ENCODE results near the gene DUSP16. TPM values are rescaled to one million over a fixed set of nuclear protein-coding genes. Genes with fewer than 3 reads are reported as not detected.
"Not testable (repeated sequence)": the region's sequence is repeated elsewhere in the genome, so short reads cannot be mapped to it uniquely, and the experiment has no call there.

The DUSP16 gene
- total RNA-seq (10 to 100 TPM; 81.1 to 94.8 TPM), total RNA-seq (155 to 208 reads per million in 2 donors)

- H3K36me3 Mint-ChIP-seq (ENCODE audit: low read depth): peaks cover 14% of the 10 kb centered on the region
- peak within 1 kb of the TSS; percentile 97 for H3K27ac Mint-ChIP-seq
- peak within 1 kb of the TSS; percentile 91 for H3K4me3 Mint-ChIP-seq
- peak; percentile 77 for ATAC-seq
- H3K4me1 Mint-ChIP-seq: peaks cover 25% of the 10 kb centered on the region
- H3K9me3 ChIP-seq (ENCODE audit: control insufficient read depth, low read length, poor library complexity, severe bottlenecking): no peaks in the 10 kb centered on the region
- no peaks in the 10 kb centered on the region for H3K27me3 Mint-ChIP-seq
- peak; percentile 61 to 74 (median 67) for DNase-seq
Observed at GRCh38 chr12:12562585-12563261, at the start of gene DUSP16. Gene DUSP16 (minus strand): TSS chr12:12562863. CDS start chr12:12521098, 41,765 bp downstream.

GRCh38 chr12:12612358-12612757 lies 49.7 kb upstream of the DUSP16 start:
- no peaks in the 10 kb centered on the region for H3K9me3 ChIP-seq (ENCODE audit: control insufficient read depth, low read length, poor library complexity, severe bottlenecking)
- DNase-seq (no peak), ATAC-seq (peak; percentile 32)
- H3K27me3 Mint-ChIP-seq: no peaks in the 10 kb centered on the region
- H3K4me3 Mint-ChIP-seq: peak overlapping the region; percentile 97
- peaks cover 49% of the 10 kb centered on the region for H3K4me1 Mint-ChIP-seq
- peaks cover 6% of the 10 kb centered on the region for H3K36me3 Mint-ChIP-seq (ENCODE audit: low read depth)
- peak overlapping the region; percentile 99 for H3K27ac Mint-ChIP-seq

GRCh38 chr12:12611512-12612306 lies 49.0 kb upstream of the DUSP16 start, which contains the start of gene CREBL2:
Gene CREBL2 (plus strand): TSS chr12:12611876. CDS start chr12:12612173, 297 bp downstream.
- H3K9me3 ChIP-seq (ENCODE audit: control insufficient read depth, low read length, poor library complexity, severe bottlenecking): no peaks in the 10 kb centered on the region
- peak; percentile 90 for ATAC-seq
- peaks cover 49% of the 10 kb centered on the region for H3K4me1 Mint-ChIP-seq
- H3K4me3 Mint-ChIP-seq: peak within 1 kb of the TSS; percentile 97
- peaks cover 5% of the 10 kb centered on the region for H3K36me3 Mint-ChIP-seq (ENCODE audit: low read depth)
- no peaks in the 10 kb centered on the region for H3K27me3 Mint-ChIP-seq
- DNase-seq: peak; percentile 73 to 77 (median 74)
- H3K27ac Mint-ChIP-seq: peak within 1 kb of the TSS; percentile 99

GRCh38 chr12:12610711-12611110 lies 48.0 kb upstream of the DUSP16 start:
- peaks cover 43% of the 10 kb centered on the region for H3K4me1 Mint-ChIP-seq
- DNase-seq (no peak), ATAC-seq (no peak)
- H3K4me3 Mint-ChIP-seq: peak overlapping the region; percentile 97
- peak overlapping the region; percentile 99 for H3K27ac Mint-ChIP-seq
- H3K9me3 ChIP-seq (ENCODE audit: control insufficient read depth, low read length, poor library complexity, severe bottlenecking): no peaks in the 10 kb centered on the region
- peaks cover 3% of the 10 kb centered on the region for H3K36me3 Mint-ChIP-seq (ENCODE audit: low read depth)
- H3K27me3 Mint-ChIP-seq: no peaks in the 10 kb centered on the region

- H3K4me3 Mint-ChIP-seq: no peak overlapping the region
- H3K27ac Mint-ChIP-seq: peak overlapping the region; percentile 99
- H3K4me1 Mint-ChIP-seq: peaks cover 42% of the 10 kb centered on the region
- no peaks in the 10 kb centered on the region for H3K9me3 ChIP-seq (ENCODE audit: control insufficient read depth, low read length, poor library complexity, severe bottlenecking)
- ATAC-seq (no peak), DNase-seq (no peak)
- H3K36me3 Mint-ChIP-seq (ENCODE audit: low read depth): peaks cover 3% of the 10 kb centered on the region
- no peaks in the 10 kb centered on the region for H3K27me3 Mint-ChIP-seq
Observed at GRCh38 chr12:12609692-12610091, 47.0 kb upstream of the DUSP16 start.

GRCh38 chr12:12608557-12608957 lies 45.9 kb upstream of the DUSP16 start:
- Mint-ChIP-seq H3K27me3 (no peaks in the 10 kb centered on the region), H3K36me3 (ENCODE audit: low read depth) (peaks cover 3% of the 10 kb centered on the region), H3K4me3 (no peak overlapping the region), H3K4me1 (peaks cover 37% of the 10 kb centered on the region), H3K27ac (peak overlapping the region; percentile 47)
- no peaks in the 10 kb centered on the region for H3K9me3 ChIP-seq (ENCODE audit: control insufficient read depth, low read length, poor library complexity, severe bottlenecking)
- ATAC-seq: no peak
- DNase-seq: no peak

- ATAC-seq (no peak), DNase-seq (no peak)
- no peaks in the 10 kb centered on the region for H3K27me3 Mint-ChIP-seq
- H3K9me3 ChIP-seq (ENCODE audit: control insufficient read depth, low read length, poor library complexity, severe bottlenecking): no peaks in the 10 kb centered on the region
- H3K36me3 Mint-ChIP-seq (ENCODE audit: low read depth): no peaks in the 10 kb centered on the region
- peaks cover 23% of the 10 kb centered on the region for H3K4me1 Mint-ChIP-seq
- H3K4me3 Mint-ChIP-seq: peak overlapping the region; percentile 59
- H3K27ac Mint-ChIP-seq: peak overlapping the region; percentile 80
Observed at GRCh38 chr12:12606781-12607589, 44.3 kb upstream of the DUSP16 start.

- DNase-seq (no peak), ATAC-seq (no peak)
- Mint-ChIP-seq H3K4me3 (no peak overlapping the region), H3K4me1 (peaks cover 15% of the 10 kb centered on the region), H3K36me3 (ENCODE audit: low read depth) (no peaks in the 10 kb centered on the region), H3K27ac (no peak overlapping the region), H3K27me3 (no peaks in the 10 kb centered on the region)
- H3K9me3 ChIP-seq (ENCODE audit: control insufficient read depth, low read length, poor library complexity, severe bottlenecking): no peaks in the 10 kb centered on the region
Observed at GRCh38 chr12:12604740-12605139, 42.1 kb upstream of the DUSP16 start.

GRCh38 chr12:12600659-12601058 lies 38.0 kb upstream of the DUSP16 start:
- Mint-ChIP-seq H3K27me3 (no peaks in the 10 kb centered on the region), H3K4me1 (no peaks in the 10 kb centered on the region), H3K27ac (no peak overlapping the region), H3K36me3 (ENCODE audit: low read depth) (no peaks in the 10 kb centered on the region), H3K4me3 (no peak overlapping the region)
- no peaks in the 10 kb centered on the region for H3K9me3 ChIP-seq (ENCODE audit: control insufficient read depth, low read length, poor library complexity, severe bottlenecking)
- DNase-seq (no peak), ATAC-seq (no peak)

GRCh38 chr12:12599750-12600643 lies 37.3 kb upstream of the DUSP16 start:
- DNase-seq (no peak), ATAC-seq (no peak)
- Mint-ChIP-seq H3K36me3 (ENCODE audit: low read depth) (no peaks in the 10 kb centered on the region), H3K27ac (no peak overlapping the region), H3K4me3 (no peak overlapping the region), H3K27me3 (no peaks in the 10 kb centered on the region), H3K4me1 (no peaks in the 10 kb centered on the region)
- H3K9me3 ChIP-seq (ENCODE audit: control insufficient read depth, low read length, poor library complexity, severe bottlenecking): no peaks in the 10 kb centered on the region

GRCh38 chr12:12598864-12599263 lies 36.2 kb upstream of the DUSP16 start:
- no peaks in the 10 kb centered on the region for H3K9me3 ChIP-seq (ENCODE audit: control insufficient read depth, low read length, poor library complexity, severe bottlenecking)
- DNase-seq (no peak), ATAC-seq (no peak)
- H3K4me1 Mint-ChIP-seq: no peaks in the 10 kb centered on the region
- no peak overlapping the region for H3K4me3 Mint-ChIP-seq
- H3K36me3 Mint-ChIP-seq (ENCODE audit: low read depth): no peaks in the 10 kb centered on the region
- H3K27me3 Mint-ChIP-seq: no peaks in the 10 kb centered on the region
- no peak overlapping the region for H3K27ac Mint-ChIP-seq

GRCh38 chr12:12596598-12596997 lies 33.9 kb upstream of the DUSP16 start:
- not testable (repeated sequence) for H3K4me1 Mint-ChIP-seq; H3K27me3 Mint-ChIP-seq; DNase-seq; H3K4me3 Mint-ChIP-seq; H3K9me3 ChIP-seq (ENCODE audit: control insufficient read depth, low read length, poor library complexity, severe bottlenecking); H3K36me3 Mint-ChIP-seq (ENCODE audit: low read depth); ATAC-seq; H3K27ac Mint-ChIP-seq

Measured in T-helper 17 cell (primary cell).